ENCODE data around the gene UNK.

The UNK gene

DNA sequence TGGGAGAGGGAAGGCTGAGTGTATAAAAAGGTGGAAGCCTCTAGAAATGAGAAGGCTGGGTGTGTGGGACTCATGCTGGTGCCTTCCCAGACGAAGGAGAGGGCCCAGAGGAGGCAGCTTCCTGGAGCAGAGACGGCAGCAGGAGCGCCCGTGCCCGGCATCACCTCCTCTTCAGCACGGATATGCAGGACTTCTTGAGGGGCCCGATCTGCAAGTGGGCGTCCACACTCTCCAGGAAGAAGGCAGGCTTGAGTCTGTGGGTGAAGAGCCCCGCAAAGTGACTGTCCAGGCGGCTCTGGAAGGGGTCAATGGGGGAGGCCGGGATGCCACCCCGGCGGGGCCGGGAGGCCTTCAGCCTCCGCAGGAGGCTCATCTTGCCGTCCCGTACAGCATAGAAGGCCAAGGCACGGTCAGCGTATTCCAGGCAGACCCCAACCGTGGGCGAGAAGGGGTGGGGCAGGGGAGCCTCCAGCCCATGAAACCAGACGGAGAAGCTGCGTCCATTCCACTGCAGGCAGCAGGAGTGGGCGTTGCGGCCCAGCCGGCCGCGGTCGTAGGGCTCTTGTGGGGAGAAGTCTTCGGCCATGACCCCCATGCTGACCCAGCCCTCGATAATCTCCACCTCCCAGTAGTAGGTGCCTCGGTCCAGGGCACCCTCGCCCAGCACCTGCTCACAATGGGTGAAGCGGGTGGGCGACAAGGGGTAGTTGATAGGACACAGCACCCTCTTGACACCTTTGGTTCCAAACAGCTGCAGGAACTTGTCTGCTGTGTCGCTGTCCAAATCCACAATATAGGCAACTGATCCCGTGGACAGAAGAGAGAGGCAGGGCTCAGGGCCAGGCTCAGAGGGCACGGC lies 89.9 kb downstream of the UNK start:
- DNase-seq (ENCODE audit: low read depth): no peak

Data from iris pigment epithelial cell (primary cell).